Nephron (organoid): ENCODE measurements around the gene RAP1GAP.

Experiments used
- H3K27ac Mint-ChIP-seq, 3 experiments: 2 replicates each; pipeline ENCODE4 v1.8.0; 2020; ENCODE audit warnings: mixed read lengths in 3 of 3, mild to moderate bottlenecking in 2 of 3, moderate library complexity in 1 of 3
- H3K27me3 Mint-ChIP-seq: 2 replicates; pipeline ENCODE4 v1.8.0; 2021; ENCODE audit warnings: low read depth, mild to moderate bottlenecking, moderate library complexity, mixed read lengths
- H3K36me3 Mint-ChIP-seq: 2 replicates; pipeline ENCODE4 v1.8.0; 2020; ENCODE audit warnings: low read depth, mixed read lengths
- H3K4me1 Mint-ChIP-seq: 2 replicates; pipeline ENCODE4 v1.8.0; 2020; ENCODE audit warnings: mixed read lengths
- H3K4me3 Mint-ChIP-seq, 3 experiments: 2 replicates each; pipeline ENCODE4 v1.8.0; 2020; ENCODE audit warnings: mild to moderate bottlenecking in 3 of 3, mixed read lengths in 3 of 3, moderate library complexity in 2 of 3
- H3K9me3 Mint-ChIP-seq: 2 replicates; pipeline ENCODE4 v1.8.0; 2020; ENCODE audit warnings: mixed read lengths
- CTCF ChIP-seq, 3 experiments: fragments of 200-600 bp; sonication (generic); IDR thresholded peaks; one replicate each; pipeline ENCODE4 v1.5.0; 2021; ENCODE audit warnings: antibody characterized with exemption in 3 of 3; ENCODE audit not compliant: unreplicated experiment in 3 of 3

Gene RAP1GAP

DNA sequence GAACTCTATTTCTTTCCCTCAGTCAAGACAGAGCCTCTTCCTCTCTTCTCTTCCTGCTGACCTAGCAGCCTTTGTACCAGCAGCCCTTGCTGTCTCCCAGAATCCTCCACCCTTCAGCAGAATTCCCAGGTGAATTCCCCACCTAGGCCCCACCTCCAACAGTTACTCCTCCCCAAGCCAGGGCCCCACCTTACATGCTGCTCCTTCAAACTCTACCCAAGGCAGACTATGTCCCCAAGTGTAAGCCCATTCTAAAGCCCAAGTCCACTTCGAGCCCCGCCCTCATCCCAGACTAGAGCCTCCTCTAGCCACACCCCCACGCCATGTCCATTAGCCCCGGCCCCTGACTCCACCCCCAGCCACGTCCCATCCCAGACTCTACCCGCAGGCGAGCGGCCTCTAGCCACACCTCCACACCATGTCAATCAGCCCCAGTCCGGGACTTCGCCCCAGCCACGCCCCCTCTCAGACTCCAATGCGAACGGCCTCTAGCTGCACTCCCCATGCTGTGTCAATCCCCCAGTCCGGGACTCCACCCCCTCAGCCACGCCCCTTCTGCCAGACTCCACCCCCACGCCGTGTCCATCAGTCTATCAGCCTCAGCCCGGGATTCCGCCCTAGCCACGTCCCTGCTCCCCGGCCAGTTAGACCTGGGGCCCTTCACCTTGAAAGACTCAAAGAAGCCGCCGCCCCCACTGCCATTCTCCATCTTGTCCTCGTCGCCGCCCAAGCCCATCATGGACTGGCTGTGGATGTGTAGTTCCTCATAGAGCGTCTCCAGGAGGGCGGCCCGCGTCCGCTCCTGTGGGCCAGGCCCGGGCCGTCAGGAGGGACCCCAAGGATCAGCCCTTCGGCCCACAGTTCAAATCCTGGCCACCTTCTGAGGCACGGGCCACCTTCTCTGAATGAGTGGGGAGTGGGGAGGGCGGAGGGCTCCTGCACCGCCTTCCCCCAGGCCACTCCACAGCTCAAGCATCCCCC lies 61.3 kb downstream of the RAP1GAP start:
- Mint-ChIP-seq H3K4me1 (peaks cover 8% of the 10 kb centered on the region), H3K9me3 (no peaks in the 10 kb centered on the region), H3K27ac (peak overlapping the region in 2 of 3 experiments; percentile 6 to 66), H3K27me3 (peaks cover 9% of the 10 kb centered on the region), H3K36me3 (no peaks in the 10 kb centered on the region), H3K4me3 (peak overlapping the region; percentile 3 to 53 (median 9))
- no peak for TF ChIP-seq CTCF (IDR thresholded peaks at IDR 0.05; ENCODE audit: unreplicated experiment in 3 of 3)

- Mint-ChIP-seq H3K9me3 (no peaks in the 10 kb centered on the region), H3K27me3 (peaks cover 8% of the 10 kb centered on the region), H3K4me1 (peaks cover 8% of the 10 kb centered on the region), H3K36me3 (no peaks in the 10 kb centered on the region), H3K27ac (no peak overlapping the region), H3K4me3 (no peak overlapping the region)
- TF ChIP-seq CTCF (IDR thresholded peaks at IDR 0.05; ENCODE audit: unreplicated experiment in 3 of 3), result no peak
These were observed 63.0 kb downstream of the RAP1GAP start for GRCh38 chr1:21605964-21606705.

GRCh38 chr1:21605012-21605715 lies 64.0 kb downstream of the RAP1GAP start:
- H3K36me3 Mint-ChIP-seq, result no peaks in the 10 kb centered on the region
- peaks cover 8% of the 10 kb centered on the region for H3K4me1 Mint-ChIP-seq
- H3K27me3 Mint-ChIP-seq, result peaks cover 13% of the 10 kb centered on the region
- H3K4me3 Mint-ChIP-seq, result no peak overlapping the region
- no peak for TF ChIP-seq CTCF (IDR thresholded peaks at IDR 0.05; ENCODE audit: unreplicated experiment in 3 of 3)
- no peaks in the 10 kb centered on the region for H3K9me3 Mint-ChIP-seq
- H3K27ac Mint-ChIP-seq, result no peak overlapping the region

DNA sequence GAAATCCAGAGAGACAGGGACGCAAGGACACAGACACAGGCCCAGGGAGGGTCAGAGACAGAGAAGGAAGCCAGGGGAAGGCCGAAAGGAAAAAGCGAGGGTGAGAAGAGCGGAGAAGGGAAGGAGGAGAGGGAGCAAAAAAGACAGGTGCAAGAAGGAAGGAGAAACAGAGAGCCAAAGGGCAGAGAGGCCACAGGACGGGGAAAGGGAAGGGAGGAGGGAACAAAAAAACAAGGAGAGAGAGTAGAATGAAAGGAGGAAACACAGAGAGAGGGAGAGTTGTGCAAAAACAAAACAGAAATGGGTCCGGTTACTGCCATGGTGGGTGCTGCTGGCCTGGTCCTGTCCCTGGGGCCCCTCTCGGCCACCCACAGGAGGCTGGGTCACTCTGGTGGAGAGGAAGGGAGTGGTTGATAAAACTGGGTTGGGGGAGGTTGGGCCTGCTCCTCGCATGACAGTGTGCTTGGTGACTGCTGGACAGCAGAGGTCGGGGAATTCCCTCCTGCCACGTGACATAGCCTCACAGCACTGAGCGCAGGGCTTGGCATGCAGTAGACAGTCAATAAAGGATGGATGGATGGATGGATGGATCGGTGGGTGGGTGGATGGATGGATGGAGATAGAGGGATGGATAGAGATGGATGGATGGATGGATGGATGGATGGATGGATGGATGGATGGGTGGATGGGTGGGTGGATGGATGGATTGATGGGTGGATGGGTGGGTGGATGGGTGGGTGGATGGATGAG lies 64.8 kb downstream of the RAP1GAP start:
- H3K9me3 Mint-ChIP-seq, result no peaks in the 10 kb centered on the region
- no peaks in the 10 kb centered on the region for H3K36me3 Mint-ChIP-seq
- H3K27me3 Mint-ChIP-seq, result peaks cover 17% of the 10 kb centered on the region
- H3K4me3 Mint-ChIP-seq, result no peak overlapping the region
- H3K4me1 Mint-ChIP-seq, result peaks cover 8% of the 10 kb centered on the region
- H3K27ac Mint-ChIP-seq, result no peak overlapping the region
- no peak for TF ChIP-seq CTCF (IDR thresholded peaks at IDR 0.05; ENCODE audit: unreplicated experiment in 3 of 3)
